Fibroblast of skin of back (primary cell): ENCODE results near the gene RHEX. TPM values are rescaled to one million over a fixed set of nuclear protein-coding genes. Genes with fewer than 3 reads are reported as not detected.
A peak's percentile ranks its signal among the peaks of the same experiment; 100 is the strongest.
"Not testable (repeated sequence)": the region's sequence is repeated elsewhere in the genome, so short reads cannot be mapped to it uniquely, and the experiment has no call there.

Experiments
- DNase-seq: peaks from one replicate; pipeline ENCODE4 v3.0.0-alpha.2; 2013
- polyA plus RNA-seq, 2 experiments: library from polyadenylated mRNA; unstranded; fragments of 120-200 nt; gene quantifications; one replicate each; pipeline ENCODE4 v1.2.1, GENCODE V29; 2013; ENCODE audit not compliant: insufficient read length in 2 of 2

Gene RHEX, protein sequence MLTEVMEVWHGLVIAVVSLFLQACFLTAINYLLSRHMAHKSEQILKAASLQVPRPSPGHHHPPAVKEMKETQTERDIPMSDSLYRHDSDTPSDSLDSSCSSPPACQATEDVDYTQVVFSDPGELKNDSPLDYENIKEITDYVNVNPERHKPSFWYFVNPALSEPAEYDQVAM
- not detected for polyA plus RNA-seq (2013, experiment 1 of 2; ENCODE audit: insufficient read length)
- not detected for polyA plus RNA-seq (2013, experiment 2 of 2; ENCODE audit: insufficient read length)

DNA sequence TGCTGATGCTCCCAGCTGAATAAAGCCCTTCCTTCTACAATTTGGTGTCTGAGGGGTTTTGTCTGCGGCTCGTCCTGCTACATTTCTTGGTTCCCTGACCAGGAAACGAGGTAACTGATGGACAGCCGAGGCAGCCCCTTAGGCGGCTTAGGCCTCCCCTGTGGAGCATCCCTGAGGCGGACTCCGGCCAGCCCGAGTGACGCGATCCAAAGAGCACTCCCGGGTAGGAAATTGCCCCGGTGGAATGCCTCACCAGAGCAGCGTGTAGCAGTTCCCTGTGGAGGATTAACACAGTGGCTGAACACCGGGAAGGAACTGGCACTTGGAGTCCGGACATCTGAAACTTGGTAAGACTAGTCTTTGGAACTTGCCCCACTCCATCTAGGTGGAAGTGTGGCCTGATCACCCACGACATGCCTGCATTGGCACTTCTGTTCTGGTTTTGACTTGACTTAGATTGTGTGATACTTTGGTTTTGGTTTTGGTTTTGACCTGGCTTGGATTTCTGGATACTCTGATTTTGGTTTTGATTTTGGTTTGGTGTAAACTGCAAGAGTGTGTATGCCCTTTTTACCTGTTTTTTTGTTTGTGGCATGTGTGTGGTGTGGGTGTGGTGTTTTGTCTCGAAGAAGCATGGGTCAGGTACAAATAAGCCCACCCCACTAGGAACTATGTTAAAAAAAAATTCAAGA is at the start of gene RHEX:
RHEX (plus strand) TSS at position 255 of the 692 bp plus-strand sequence. CDS start 44,656 bp downstream, outside the sequence.
- DNase-seq, result not testable (repeated sequence)

- no peak for DNase-seq
Observed at GRCh38 chr1:206003854-206004800, 48.8 kb upstream of the RHEX start.

- no peak for DNase-seq
Observed at GRCh38 chr1:206004826-206005225, 48.1 kb upstream of the RHEX start.

- no peak for DNase-seq
Observed at GRCh38 chr1:206005234-206005633, 47.7 kb upstream of the RHEX start.

DNA sequence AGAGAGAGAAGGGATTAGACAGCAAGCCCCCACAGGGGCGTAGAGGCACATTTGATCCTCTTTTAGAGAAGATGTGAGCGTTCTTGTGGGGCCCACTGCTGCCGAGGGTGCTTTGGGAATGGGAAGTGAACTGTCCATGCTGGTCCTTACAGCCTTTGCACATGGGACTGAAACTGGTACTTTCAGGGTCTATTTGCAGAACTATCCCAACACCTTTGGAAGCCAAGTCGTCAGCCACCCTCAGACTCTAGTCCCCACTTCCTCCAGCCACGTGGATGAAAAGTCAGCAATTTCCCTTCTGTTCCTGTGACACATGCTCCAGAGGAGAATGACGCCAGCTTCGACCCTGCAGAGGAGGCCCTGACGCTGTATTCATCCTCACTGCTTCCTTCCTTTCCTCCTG is 47.2 kb upstream of the RHEX start:
- no peak for DNase-seq

DNA sequence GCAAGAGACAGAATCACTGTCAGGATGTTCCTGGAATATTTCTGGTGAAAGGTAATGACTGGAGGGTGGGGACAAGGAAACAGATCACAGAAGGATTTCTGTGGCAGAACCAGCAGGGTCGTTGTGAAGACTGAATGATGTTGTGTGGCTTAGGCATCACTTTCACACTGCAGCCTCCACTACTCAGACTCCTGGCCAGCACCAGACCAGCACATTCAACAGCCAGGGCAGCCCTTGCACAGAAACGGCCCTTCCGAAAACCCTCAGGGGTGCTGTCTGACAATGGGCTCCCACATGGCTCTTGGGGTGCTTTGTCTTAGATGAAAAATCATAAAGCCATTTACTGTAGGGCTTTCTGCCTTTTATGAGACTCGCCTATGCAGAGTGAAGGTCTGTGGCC is 46.0 kb upstream of the RHEX start:
- no peak for DNase-seq

DNA sequence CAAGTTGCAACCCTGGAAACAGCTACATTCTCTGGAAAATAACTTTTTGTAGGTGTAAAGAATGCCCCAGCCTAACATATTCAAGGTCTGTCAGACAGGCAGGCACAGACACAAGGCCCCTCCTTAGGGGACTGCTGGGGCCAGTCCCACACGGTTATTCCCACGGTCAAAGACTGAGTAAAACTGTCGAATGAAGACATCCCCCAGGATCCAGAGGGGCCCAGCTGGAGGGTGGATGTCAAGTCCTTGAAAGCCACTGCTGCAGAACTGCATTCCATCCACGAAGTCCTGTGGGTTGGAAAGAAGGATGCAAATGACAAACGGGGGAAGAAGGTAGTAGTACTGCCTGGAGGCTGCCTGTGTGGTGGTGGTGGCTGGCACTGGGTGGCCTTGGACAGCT is 42.9 kb upstream of the RHEX start:
- no peak for DNase-seq

DNA sequence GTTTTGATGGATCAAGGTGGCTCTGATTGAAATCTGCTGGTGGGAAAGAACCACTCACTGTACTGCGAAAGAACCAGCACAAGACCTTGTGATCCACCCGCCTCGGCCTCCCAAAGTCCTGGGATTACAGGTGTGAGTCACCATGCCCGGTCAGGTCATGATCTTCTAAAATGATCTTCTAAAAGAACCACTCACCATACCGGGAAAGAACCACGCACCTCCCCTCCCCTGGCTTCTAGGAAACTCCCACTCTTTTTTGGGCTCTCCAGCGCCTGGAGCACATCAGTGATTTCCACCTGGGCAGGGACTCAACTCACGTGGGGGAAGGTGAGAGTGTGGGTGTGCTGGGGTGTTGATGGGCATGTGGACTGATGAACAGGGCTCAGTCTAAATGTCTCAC is 41.9 kb upstream of the RHEX start:
- DNase-seq, result no peak

DNA sequence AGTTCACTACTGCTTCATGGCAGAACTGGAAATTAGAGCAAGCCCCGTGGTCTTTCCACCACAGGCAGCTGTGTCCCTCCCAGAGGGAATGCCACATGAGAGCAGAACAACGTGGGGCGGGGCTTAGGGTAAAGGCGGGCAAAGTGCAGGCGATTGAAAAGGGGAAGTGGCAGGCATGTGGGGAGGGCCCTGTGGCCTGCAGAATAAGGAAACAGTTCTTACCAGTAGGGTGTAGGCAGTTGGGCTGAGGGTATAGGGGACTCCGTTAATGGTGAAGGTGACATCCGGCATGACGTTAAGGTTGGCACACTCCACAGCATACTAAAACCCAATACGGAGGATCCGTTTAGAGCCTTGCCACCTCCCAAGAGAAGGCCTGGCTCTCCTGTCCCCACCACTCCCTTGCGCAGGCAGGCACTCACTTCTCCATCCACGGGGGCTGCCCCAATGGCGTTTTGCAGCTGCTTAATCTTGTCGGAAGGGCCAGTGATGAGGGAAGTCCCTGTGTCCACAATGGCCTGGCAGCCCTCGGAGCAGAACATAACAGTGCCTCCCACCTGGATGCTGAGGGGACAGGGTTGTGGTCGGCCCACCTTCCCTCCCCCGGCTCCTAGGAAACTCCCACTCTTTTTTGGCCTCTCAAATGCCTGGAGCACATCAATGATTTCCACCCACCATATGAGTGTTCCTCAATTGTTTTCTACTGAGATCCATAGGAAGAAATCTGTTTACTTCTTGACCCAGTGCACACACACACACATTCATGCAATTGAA is 40.7 kb upstream of the RHEX start:
- DNase-seq, result no peak

DNA sequence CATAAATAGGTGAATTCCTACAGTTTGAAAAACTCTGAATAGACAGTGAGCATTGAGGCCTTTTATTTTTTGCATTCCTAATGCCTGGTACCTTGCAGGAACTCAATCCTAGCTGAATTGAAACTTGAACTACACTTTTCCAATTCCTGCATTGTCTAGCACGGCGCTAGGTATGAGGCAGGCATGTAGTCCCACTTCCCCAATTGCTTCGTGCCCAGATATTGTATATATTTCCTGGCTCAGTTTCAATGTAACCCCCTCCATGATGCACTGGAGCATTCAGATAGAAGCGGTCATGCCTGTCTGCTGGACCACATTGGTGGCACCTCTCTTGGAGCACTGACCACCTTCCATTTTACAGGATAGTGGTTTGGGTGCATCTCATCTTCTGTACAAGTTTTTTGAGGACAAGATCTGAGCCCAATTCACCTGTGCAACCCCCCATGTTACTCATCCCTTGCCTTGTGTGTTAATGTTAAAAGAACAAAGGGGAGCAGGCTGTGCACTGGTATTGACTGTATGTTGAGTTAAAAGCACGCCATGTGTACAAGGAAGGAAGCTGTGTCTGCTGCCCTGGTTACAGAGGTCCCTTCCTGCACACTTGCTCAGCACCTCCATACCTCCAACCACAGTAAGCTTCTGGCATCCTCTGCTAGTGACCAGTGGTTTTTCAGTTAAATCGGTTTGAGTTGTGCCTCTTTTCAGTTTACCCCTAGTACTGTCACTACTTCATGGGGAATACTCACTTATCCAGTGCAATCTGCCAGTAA is 39.8 kb upstream of the RHEX start:
- DNase-seq, result no peak

GRCh38 chr1:206014601-206015000 is 38.4 kb upstream of the RHEX start:
- DNase-seq, result no peak

DNA sequence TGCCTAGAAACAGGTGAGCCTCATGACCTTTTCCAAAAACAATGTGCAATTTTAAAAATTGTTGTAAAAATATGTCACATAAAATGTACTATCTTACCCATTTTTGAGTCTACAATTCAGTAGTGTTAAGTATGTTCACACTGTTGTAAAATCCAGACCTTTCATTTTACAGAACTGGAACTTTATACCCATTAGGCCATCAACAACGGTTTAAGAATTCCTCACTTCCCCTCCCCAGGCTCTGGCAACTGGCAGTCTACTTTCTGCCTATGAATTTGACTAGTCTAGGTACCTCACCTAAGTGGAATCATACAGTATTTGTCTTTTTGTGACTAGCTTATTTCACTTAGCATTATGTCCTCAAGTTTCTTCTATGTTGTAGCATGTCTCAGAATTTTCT is 37.9 kb upstream of the RHEX start:
- DNase-seq, result no peak

DNA sequence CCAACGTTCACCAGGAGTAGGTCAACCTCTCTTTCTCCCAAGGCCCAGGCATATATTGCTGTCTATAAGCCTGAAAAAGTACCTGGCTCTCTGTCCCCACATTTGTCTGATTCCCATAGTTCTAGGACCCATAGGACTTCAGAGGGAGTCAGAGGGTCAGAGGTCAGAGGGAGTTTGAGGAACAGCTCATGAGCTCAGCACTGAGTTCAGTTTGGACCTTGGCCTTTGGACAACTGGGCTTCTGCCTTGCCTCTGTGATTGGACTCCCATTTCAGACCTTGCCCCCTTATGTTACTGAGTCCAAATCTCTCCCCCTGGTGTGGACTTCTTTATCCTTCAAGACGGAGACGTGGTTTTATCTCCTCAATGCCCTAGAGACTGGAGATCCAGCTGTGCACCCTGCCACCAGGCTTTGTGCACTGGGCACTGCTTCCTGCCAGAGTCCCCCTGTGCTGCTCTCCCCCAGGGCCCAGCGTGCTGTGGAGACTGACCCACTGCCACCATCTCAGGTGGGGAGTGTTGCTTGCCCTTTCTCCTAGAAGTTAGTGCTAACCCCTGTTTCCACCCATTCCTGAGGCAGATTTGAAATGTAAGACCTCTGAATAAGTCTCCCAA is 32.5 kb upstream of the RHEX start:
- DNase-seq, result no peak

- no peak for DNase-seq
Observed at GRCh38 chr1:206021008-206021625, 31.9 kb upstream of the RHEX start.

DNA sequence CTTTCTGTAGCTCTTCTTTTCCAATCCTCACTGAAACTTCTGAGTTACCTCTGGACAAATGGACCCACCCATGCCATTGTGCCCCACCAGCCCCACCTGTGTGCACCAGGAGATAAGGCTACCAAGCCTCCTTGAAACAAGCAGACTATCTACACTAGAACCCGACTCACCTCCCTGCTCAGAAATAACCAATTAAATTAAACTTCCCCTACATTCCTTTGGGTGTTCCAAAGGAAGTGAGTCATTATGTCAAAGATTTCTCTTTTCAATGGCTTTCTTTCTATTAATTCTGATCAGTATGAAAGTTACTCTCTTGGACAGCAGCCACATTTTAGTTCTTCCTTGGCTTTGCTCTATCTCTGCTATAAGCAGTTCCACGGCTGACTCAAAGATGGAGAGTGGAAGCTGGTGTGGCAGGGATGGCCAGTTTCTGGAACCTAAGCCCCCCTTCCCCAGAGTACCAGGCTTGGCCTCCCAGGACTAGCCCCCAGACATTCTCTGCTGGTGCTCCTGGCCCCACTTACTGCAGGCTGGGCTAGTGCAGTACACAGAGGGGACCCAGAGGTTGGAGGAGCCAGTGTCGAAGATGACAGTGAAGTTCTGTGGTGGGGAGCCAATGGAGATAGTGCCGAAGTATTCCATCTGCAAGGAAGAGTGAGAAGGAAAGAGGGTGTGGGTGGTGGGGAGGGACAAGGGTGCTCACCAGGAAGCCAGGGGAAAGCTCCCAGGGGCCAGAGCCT is 31.2 kb upstream of the RHEX start:
- DNase-seq, result peak; percentile 58

DNA sequence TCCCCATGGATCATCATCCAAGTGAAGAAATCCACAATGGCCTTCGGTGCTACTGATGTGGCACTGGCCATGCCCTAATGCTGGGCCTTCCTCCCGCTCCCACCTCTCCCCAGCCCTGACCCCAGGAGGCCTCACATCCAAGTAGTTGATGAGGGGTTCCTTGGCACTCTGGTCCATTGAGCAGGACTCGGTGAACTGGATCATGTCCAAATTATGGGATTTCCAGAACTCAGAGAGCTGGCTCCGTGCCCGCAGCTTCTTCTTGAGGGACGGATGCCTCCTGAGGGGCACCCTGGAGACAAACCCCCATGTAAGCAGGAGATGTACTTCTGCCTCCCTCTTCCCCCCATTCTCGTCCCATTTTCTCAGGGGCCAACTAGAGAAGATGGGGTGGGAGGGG is 30.2 kb upstream of the RHEX start:
- no peak for DNase-seq

DNA sequence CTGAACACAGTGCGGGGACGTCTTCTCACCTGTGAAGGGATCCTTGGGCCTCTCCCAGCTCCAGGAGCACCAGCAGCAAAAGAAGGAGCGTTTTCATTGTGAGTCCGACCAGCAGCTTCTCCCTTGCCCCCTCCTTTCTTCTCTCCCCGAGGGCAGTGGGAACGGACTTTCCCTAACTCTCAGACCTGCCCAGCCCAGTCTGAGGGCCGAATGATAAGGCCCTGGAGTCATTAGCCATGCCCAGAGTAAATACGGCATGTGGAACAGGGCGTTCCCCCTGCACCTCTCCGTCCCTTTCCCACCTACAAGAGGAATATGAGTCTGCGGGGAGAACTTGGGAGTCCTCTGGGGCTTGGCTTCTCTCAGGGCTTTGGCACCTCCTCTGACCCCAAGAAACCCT is 29.3 kb upstream of the RHEX start, which contains the start of gene CTSE:
CTSE (minus strand) TSS at position 201 of the 400 bp plus-strand sequence; CDS start at position 97, 104 bp downstream.
- DNase-seq, result no peak

DNA sequence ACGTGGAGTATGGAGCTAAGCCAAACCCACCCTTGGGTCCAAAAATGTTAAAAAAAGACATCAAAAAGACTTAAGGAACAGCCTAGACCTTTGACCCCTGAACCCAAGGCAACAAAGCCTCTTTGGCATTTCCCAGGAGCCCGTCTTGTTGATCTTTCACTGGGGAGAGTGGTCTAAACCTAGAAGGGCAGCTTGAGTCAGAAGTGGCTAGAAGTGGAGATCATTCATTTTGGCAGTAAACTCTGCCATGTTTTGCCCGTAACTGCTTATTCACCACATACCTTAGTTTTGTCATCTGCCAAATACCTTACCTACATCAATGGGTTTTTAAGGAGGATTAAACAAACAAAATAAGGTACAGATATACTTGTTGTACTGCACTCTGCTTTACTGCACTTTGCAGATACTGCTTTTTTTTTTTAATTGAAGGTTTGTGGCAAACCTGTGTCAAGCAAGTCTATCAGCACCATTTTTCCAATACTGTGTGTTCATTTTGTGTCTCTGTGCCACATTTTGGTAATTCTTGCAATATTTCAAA is 27.6 kb upstream of the RHEX start:
- no peak for DNase-seq

DNA sequence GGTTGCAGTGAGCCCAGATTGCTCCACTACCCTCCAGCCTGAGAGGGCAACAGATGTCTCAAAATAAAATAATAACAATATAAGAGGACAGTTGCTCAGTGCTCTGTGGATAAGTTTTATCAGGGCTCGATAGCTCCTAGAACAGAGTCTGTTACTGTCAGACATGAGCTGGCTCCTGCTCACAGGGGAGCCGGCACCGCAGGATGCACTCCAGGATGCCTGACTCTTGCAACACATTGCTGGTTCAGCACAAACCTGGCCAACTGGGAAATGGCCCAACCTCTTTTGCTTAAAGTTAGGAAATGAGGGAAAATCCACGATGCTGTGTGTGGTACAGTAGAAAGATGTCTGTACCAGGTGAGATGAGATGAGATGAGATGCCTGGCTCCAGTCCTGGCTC is 23.5 kb upstream of the RHEX start:
- no peak for DNase-seq

- DNase-seq, result no peak
Observed at GRCh38 chr1:206030191-206030590, 22.8 kb upstream of the RHEX start.
